ENCODE data around the gene HDAC8. TPM values are rescaled to one million over a fixed set of nuclear protein-coding genes. Genes with fewer than 3 reads are reported as not detected.

Gene HDAC8
- total RNA-seq, 1 experiment from 2014 or later: 21.4 TPM

GRCh38 chrX:72409993-72410392, 162.7 kb downstream of the HDAC8 start:
- Mint-ChIP-seq H3K27ac (no peak overlapping the region), H3K27me3 (ENCODE audit: low read depth) (no peaks in the 10 kb centered on the region), H3K4me1 (0 out of 4 replicates have a peak, but pooled peaks cover 0 to 4% of the 10 kb centered on the region in 2 experiments), H3K4me3 (no peak overlapping the region), H3K36me3 (ENCODE audit: insufficient read depth in 1 of 3, low read depth in 3 of 3) (peaks cover 5 to 22% (median 10%) of the 10 kb centered on the region in 3 experiments; a peak in 5 of 7 replicates), H3K9me3 (peaks cover 78% of the 10 kb centered on the region in 2 experiments)
- H2BK5ac ChIP-seq (ENCODE audit: insufficient read length, low read length): no peak overlapping the region
- H4K5ac ChIP-seq (ENCODE audit: insufficient read length, low read depth, low read length): no peak overlapping the region
- H3K23ac ChIP-seq (ENCODE audit: insufficient read length, low read depth, low read length): no peak overlapping the region
- H3K23me2 ChIP-seq (ENCODE audit: insufficient read length, low read depth, low read length, poor library complexity, severe bottlenecking): no peaks in the 10 kb centered on the region
- H4K91ac ChIP-seq (ENCODE audit: insufficient read length, low read depth, low read length): no peak overlapping the region
- no peaks in the 10 kb centered on the region for H3K27me3 ChIP-seq (ENCODE audit: insufficient read depth, low read length)
- H3K9me3 ChIP-seq (ENCODE audit: control insufficient read depth, low read depth, low read length): peaks cover 10% of the 10 kb centered on the region
- WGBS (ENCODE audit: extremely low coverage, insufficient read length, low lambda C conversion rate): no CpG with 5 or more reads among the region's 1 CpG
- H2AK5ac ChIP-seq (ENCODE audit: insufficient read length, low read length): no peak overlapping the region
- no peak overlapping the region for H3K56ac ChIP-seq (ENCODE audit: insufficient read length, low read depth, low read length)
- H3K4me1 ChIP-seq (ENCODE audit: insufficient read depth, low read length): no peaks in the 10 kb centered on the region
- H4K8ac ChIP-seq (replicated peaks; ENCODE audit: insufficient read length, low read depth, low read length): no peak overlapping the region
- H2BK120ac ChIP-seq (ENCODE audit: low read depth, low read length, poor library complexity, severe bottlenecking): no peak overlapping the region
- no peak overlapping the region for H3K4me2 ChIP-seq (ENCODE audit: insufficient read depth, insufficient read length, low read length)
- H3K14ac ChIP-seq (ENCODE audit: insufficient read depth, low read length): no peak overlapping the region
- H2BK12ac ChIP-seq (ENCODE audit: insufficient read length, low read depth, low read length): no peak overlapping the region
- no peak overlapping the region for H2BK15ac ChIP-seq (ENCODE audit: low read depth, low read length)
- no peaks in the 10 kb centered on the region for H3K79me1 ChIP-seq (ENCODE audit: insufficient read depth, low read depth, low read length, poor library complexity, severe bottlenecking)
- no peak overlapping the region for H2AFZ ChIP-seq (ENCODE audit: low read length)
- no peak overlapping the region for H3K27ac ChIP-seq (ENCODE audit: insufficient read length, low read depth, low read length)
- no peak overlapping the region for H3K9ac ChIP-seq (ENCODE audit: extremely low read depth, insufficient read length, low read length)
- DNase-seq: no peak
- H2BK20ac ChIP-seq (ENCODE audit: low read depth, low read length, poor library complexity, severe bottlenecking): no peak overlapping the region
- no peak overlapping the region for H3K18ac ChIP-seq (ENCODE audit: insufficient read length, low read depth, low read length)
- no peaks in the 10 kb centered on the region for H4K20me1 ChIP-seq (ENCODE audit: control insufficient read depth, insufficient read depth, insufficient read length)
- H3K4ac ChIP-seq (ENCODE audit: low read depth, low read length): no peak overlapping the region
- TF ChIP-seq, protein P1, sequence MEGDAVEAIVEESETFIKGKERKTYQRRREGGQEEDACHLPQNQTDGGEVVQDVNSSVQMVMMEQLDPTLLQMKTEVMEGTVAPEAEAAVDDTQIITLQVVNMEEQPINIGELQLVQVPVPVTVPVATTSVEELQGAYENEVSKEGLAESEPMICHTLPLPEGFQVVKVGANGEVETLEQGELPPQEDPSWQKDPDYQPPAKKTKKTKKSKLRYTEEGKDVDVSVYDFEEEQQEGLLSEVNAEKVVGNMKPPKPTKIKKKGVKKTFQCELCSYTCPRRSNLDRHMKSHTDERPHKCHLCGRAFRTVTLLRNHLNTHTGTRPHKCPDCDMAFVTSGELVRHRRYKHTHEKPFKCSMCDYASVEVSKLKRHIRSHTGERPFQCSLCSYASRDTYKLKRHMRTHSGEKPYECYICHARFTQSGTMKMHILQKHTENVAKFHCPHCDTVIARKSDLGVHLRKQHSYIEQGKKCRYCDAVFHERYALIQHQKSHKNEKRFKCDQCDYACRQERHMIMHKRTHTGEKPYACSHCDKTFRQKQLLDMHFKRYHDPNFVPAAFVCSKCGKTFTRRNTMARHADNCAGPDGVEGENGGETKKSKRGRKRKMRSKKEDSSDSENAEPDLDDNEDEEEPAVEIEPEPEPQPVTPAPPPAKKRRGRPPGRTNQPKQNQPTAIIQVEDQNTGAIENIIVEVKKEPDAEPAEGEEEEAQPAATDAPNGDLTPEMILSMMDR (conservative IDR thresholded peaks at IDR 0.05): no peak
- no peak overlapping the region for H3T11ph ChIP-seq (ENCODE audit: low read length)
- 0 out of 2 replicates have a peak, but pooled peaks cover 1% of the 10 kb centered on the region for H3K79me2 ChIP-seq (ENCODE audit: insufficient read depth, low read length)
